GM18951 (cell line): ENCODE measurements around the gene FCHO2.

Experiments
- POLR2A ChIP-seq: IDR thresholded peaks from 4 replicates; pipeline ENCODE4 v1.6.1; 2011; ENCODE audit warnings: mild to moderate bottlenecking; ENCODE audit not compliant: insufficient read length, insufficient read depth; ENCODE audit errors: extremely low read depth
- in situ Hi-C: fragments of 300-500 bp; cut with MboI; formaldehyde crosslinking; loops from one replicate; pipeline ENCODE4 v1.12.0; 2022; ENCODE audit warnings: low sequenced_read_pairs, mixed read lengths, inconsistent platforms; ENCODE audit not compliant: unreplicated experiment

The FCHO2 gene

GRCh38 chr5:73117088-73117740, 161.4 kb downstream of the FCHO2 start:
- in situ Hi-C loops, result no loop called here
- no peak for TF ChIP-seq POLR2A

- TF ChIP-seq POLR2A, result no peak
- in situ Hi-C loops, result no loop called here
Measured at GRCh38 chr5:73118391-73118973, 162.6 kb downstream of the FCHO2 start.

- in situ Hi-C loops, result no loop called here
- no peak for TF ChIP-seq POLR2A
Measured at GRCh38 chr5:73119451-73120157, 163.8 kb downstream of the FCHO2 start.

GRCh38 chr5:73120222-73121118, 164.6 kb downstream of the FCHO2 start, which contains the start of gene TMEM171:
Gene TMEM171, plus strand, starts transcription at chr5:73120575. Its CDS starts 2,799 bp downstream, at chr5:73123374.
- in situ Hi-C loops, result no loop called here
- TF ChIP-seq POLR2A, result no peak

- in situ Hi-C loops, result no loop called here
- no peak for TF ChIP-seq POLR2A
Measured at GRCh38 chr5:73121119-73121463, 165.2 kb downstream of the FCHO2 start.

- no peak for TF ChIP-seq POLR2A
- in situ Hi-C loops, result no loop called here
Measured at GRCh38 chr5:73122875-73123810, 167.3 kb downstream of the FCHO2 start.

- in situ Hi-C loops, result no loop called here
- TF ChIP-seq POLR2A, result no peak
Measured at GRCh38 chr5:73125289-73125688, 169.4 kb downstream of the FCHO2 start.

GRCh38 chr5:73126381-73126780, 170.5 kb downstream of the FCHO2 start:
- in situ Hi-C loops, result no loop called here
- no peak for TF ChIP-seq POLR2A

GRCh38 chr5:73126957-73127356, 171.1 kb downstream of the FCHO2 start:
- in situ Hi-C loops, result no loop called here
- no peak for TF ChIP-seq POLR2A

- in situ Hi-C loops, result no loop called here
- TF ChIP-seq POLR2A, result no peak
Measured at GRCh38 chr5:73129143-73129542, 173.3 kb downstream of the FCHO2 start.

GRCh38 chr5:73130811-73131210, 175.0 kb downstream of the FCHO2 start:
- in situ Hi-C loops, result no loop called here
- no peak for TF ChIP-seq POLR2A
